ENCODE data around the gene STN1.

STN1 gene

DNA sequence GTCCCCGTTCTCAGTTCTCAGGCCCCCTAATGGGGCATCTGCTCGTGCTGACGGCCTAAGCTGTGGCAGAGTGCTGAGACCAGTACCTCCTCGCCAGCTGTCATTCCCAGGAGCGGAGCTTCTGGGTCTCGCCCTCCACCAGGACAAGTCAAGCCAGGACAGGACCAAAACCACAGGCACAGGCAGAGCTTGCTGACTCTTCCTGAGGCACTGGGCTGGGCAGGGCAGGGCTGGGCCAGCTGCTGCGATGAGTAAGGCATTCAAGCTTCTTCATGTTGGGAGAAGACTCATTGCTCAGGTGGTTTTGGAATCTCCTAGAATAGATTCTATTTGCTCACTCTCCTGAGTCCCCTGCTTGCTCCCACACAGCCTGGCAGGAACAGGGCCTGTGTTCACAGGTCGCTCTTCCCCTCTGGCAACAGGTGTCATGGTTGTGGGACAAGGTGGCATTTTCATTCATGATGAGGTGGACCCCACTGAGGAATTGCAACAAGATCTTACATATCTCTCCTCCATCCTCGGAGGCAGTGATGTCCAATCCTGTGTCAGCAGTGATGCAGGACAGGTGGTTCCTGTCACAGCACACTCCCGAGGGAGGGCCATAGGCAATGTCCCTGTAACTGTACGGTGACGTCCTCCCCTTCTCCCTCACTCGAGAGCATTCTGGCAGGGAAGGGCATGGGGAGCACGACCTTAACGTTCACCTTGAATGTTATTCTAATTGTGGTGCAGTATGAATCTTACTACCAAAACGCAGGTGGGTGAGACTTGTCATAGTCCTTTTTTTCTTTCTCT, 45.6 kb downstream of the STN1 start:
- in situ Hi-C loops (cut with HindIII; ENCODE audit: low sequenced_read_pairs) = no loop called here

DNA sequence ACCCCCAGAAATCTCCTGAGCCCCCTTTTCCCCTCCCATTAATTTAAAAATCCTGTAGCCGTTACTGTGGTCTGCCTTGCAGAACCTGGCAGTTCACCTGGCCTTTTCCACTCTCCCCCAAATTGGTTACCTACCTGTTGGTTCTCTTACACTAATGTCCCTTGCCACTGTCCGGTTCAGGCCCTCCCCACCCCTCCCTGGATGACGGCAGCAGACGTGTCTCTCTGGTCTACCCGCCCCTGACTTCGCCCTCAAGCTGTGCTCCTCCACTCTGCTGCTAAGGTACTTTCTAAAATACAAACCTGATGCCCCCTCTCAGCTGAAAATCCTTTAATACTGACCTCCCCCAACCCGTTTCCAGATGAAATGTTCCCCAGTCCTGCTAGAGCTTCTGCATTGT, 47.0 kb downstream of the STN1 start:
- in situ Hi-C loops (cut with HindIII; ENCODE audit: low sequenced_read_pairs) = no loop called here

DNA sequence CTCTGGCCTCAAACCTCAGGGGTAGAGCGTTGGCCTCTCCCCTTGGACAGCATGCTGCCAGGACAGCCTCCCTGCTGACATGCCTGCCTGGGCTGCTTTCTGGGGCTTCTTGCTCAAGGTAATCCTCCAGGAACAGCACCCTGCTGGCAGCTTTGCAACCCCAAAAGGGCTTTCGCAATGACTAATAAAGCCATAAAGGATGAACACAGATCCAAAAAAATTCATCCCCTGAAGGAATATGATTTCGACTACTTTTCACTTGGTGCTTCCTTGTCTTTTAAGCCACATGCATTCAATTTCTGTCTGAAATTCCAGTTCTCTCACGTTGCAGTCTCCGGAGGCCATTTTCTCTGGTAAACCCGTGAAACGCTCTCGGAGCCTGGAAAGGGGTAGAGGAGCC, 47.5 kb downstream of the STN1 start:
- in situ Hi-C loops (cut with HindIII; ENCODE audit: low sequenced_read_pairs) = no loop called here

DNA sequence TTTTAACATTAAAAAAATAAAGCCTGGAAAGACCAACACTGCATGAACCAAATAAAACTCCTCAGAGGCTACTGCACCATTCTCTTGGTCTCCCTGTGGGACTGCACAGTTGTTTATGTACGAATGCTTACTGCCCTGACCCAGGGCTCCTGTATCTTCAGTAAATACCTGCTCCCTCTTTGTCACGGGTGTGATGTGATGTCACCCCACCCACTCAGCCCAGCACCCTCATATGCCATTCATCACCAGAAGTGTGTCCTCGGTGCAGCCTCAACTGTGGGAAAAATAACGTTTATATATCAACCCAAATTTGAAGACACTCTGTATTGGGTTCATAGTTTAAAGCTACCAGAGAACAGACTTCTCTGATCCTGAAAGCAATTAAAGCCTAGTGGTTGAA, 48.6 kb downstream of the STN1 start:
- in situ Hi-C loops (cut with HindIII; ENCODE audit: low sequenced_read_pairs) = no loop called here

DNA sequence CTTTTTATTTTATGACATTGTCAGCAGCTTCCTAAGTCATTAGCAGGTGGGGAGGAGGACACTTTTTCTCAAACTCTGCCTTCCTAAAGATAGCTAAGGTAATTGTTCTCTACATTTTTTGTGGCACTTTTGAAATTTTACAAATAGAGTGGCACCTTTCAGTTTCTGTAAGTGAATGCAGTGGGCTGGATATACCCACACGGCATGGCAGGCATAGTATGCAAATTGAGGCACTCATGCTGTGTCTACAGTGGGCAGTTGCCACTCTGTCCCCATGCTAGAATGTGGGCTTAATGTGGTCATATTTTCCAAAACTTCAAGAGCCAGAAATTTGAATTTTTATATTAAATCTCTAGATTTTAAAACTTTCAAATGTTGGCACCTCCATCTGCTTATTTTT, 49.8 kb downstream of the STN1 start:
- in situ Hi-C loops (cut with HindIII; ENCODE audit: low sequenced_read_pairs) = no loop called here

DNA sequence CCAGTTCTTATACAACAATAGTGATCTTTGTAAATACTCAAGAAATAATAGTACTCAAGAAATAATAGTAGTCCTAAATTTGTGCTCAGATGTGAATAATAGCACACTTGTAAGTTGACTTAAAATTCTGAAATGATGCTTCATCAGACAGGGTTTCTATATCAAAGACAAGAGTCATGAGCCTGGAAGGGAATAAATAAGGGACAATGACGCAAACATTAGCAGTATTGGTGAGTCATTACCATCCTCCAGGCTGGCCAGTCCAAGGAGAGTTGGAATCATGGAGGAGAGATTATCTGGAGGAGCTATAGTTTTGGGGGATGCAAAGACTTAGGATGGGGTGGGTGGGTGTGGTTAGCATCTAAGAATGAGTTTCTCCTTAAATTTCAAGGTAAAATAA, 56.5 kb downstream of the STN1 start:
- in situ Hi-C loops (cut with HindIII; ENCODE audit: low sequenced_read_pairs) = no loop called here

DNA sequence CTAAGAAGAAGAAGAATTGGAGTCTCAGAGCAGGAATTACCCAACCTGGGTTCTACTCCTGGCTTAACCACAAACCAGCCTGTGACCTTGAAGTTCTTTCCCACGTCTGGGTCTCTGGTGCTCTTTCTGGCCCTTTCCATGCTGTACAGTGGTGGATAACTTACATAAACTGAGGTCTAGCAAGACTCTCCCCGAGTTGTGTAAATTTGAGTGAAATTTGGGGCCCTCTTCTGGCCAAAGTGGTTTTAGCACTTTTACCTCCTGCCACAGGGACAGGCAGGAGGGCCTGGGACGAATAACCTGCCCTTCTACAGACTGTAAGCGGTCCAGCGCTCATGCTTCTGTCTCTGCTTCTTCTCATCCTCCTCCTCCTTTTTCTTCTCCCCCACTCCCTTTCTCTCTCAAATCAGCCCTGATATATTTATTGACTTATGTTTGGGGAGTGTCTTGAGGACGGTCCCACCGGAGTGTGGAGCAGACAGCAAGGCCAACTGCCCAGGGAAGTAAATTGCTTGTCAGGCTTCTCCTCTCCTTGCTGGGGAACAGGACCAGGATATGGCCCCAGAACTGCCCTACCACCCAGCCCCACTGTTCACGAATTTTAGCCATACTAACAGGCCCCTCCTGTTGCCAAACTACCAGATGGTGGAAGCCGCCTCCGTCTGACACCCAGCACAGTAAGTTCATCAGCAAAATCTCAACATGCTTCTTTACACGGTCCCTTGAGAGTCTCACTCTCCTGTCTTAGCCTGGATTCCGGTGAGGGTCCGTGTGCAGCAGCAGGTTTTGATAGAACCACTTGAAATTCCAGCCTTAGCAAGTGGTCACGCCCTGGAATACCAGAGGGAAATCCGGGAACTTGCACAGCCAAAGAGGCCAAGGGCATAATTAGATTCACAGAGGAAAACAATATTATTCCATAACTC, 58.6 kb downstream of the STN1 start:
- in situ Hi-C loops (cut with HindIII; ENCODE audit: low sequenced_read_pairs) = loop anchor here (5.0 kb wide), 1 partner anchor 152 kb away; no protein-coding TSS in a partner anchor

DNA sequence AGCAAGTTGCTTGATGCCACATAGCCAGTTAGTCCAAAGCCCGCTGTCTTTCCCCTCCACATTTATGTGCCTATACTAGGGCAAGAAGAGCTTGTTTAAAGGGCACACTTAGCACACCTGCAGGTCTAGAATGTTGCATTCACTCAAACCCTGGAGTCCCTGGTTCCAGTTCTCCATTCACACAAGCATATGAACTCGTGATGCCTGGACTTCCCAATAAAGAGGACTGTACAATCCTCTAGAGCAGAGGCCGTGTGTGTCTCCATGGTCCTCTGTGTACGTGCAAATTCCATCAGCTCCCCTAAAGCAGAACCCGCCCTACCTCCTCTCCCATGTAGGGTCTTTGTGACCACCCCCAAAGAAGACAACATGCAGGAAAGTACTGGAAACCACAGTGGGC, 59.6 kb downstream of the STN1 start:
- in situ Hi-C loops (cut with HindIII; ENCODE audit: low sequenced_read_pairs) = loop anchor here (5.0 kb wide), 1 partner anchor 151 kb away; no protein-coding TSS in a partner anchor

DNA sequence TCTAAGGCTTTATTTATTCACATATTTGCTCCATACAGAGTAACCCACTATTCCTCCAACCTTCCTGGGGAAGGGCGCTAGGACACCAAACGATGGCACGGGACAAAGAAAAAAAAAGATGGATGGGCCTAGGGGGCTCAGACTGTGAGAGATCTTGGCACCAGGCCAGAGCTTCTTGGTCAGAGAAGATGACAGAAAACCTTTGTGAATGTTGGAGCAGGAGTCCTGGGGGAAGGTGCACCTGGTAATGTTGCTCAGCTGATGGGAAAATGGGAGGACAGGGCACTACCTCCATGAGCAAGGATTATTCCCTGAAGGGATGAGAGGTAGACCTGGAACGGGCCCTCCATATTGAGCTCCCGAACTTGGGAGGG, 61.2 kb downstream of the STN1 start:
- in situ Hi-C loops (cut with HindIII; ENCODE audit: low sequenced_read_pairs) = loop anchor here (5.0 kb wide), 1 partner anchor 149 kb away; no protein-coding TSS in a partner anchor

DNA sequence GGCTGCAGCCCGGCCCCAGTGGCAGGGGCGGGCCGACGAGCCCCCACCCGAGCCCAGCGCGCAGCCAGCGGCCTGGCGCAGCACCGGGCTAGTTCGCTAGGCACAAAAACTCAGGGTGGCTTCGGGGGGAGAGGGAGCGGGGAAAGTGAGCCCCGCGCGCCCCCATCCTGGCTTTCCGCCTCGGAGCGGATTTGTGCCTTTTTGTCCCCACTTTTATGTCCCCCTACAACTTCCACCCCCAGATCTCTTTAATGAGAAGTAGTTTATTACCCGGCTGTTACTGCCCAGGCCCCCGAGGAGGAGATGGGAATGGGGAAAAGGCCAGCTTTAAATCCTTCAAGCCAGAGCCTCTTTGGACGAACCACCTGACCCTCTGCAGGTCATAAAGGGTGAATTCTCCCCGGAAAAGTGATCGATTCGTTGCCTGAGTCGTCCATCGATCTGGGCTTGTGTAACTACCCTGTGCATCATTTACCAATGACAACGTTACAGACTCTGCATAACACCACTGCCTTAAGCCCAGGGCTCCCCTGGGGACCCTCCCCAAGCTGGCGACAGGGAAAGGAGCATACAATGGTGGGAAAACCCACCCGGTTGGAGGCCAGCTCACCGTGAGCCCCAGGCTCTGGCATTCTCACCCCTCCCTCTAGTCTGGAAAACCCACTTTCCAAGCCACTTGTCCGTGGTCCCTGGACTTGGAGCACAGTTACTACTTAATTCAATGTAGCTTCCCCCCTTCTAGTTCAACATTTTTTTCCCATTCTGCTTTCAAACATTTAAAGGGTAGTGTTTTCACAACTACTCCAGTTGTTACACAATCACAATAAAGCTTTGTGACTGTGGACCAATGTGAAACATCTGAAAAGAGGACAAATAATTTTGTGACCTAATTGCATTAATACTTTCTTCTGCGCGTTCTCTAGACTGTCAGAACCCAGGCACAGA, 61.9 kb downstream of the STN1 start:
- in situ Hi-C loops (cut with HindIII; ENCODE audit: low sequenced_read_pairs) = loop anchor here (5.0 kb wide), 1 partner anchor 149 kb away; no protein-coding TSS in a partner anchor

DNA sequence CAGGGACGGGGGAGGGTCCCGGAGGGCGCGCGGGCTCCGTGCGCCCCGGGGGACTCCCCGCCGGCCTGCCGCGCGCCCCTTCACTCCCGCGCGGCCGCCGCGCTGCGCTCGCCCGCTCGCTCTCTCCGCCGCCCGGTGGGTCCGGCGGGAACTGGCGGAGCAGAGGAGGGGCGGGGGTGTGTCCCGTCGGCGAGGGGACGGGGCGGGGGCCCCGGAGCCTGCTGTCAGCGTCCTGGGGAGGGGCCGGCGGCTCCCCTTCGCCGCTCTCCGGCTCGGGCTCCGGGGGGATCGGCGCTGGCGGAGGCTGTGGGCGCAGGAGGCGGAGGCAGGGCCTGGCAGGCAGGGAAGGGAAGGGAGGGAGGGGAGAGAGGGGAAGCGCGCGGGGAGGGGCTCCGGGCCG, 62.6 kb downstream of the STN1 start, which contains the start of gene SH3PXD2A:
SH3PXD2A (minus strand) TSS at position 153 of the 400 bp plus-strand sequence. CDS start 310 bp downstream, outside the sequence.
- in situ Hi-C loops (cut with HindIII; ENCODE audit: low sequenced_read_pairs) = loop anchor here (5.0 kb wide), 1 partner anchor 148 kb away; no protein-coding TSS in a partner anchor

DNA sequence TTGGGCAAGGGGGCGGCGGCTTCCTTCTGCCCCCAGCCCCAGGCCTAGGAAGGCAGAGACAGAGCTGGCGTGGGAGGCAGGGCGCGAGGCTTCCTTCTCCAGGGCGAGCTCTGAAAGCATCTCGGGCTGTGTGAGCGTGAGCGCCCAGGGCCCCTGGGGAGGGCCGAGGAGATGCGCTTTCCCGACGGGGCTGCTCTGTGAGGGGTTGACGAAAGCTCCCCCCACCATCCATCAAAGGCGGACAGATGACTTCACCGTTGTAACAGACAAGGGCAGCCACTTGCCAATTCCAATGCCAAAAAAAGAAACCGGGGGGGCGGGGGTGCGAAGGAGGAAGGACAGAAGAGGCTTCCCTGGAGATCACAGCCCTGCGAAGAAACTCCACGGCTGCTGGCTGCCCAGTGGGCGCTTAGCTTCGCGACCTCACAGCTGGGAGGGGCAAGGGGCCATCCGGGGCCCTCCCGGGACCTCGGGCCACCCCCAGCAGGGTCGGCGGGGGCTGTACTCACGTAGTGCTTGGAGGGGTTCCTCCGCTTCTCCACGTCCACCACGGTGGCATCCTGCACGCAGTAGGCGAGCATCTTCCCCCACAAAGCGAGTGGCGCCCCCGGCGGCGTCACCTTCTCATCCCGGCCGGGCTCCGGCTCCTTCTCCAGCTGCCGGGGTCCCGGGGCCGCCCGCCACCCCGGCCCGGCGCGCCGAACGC, 63.1 kb downstream of the STN1 start:
- in situ Hi-C loops (cut with HindIII; ENCODE audit: low sequenced_read_pairs) = loop anchor here (5.0 kb wide), 1 partner anchor 148 kb away; no protein-coding TSS in a partner anchor

DNA sequence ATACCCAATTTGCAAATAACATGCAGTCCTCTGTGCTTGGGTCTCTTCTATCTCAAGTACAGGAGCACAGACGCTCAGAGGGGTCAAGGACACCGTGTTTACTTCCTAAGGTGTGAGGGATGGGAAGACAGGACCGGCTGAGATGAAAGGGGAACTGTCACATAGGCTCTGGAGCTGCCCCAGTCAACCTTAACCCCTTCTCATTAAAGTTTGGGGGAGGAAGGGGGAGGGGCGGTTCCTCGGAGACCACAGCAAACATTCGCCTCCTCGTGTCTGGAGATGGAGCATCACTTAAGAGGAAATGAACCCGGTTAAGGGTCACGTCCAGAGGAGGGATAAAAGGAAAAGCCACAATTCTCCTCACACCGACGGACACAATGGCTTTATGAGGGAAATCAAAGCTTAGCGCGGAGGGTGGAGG, 63.7 kb downstream of the STN1 start:
- in situ Hi-C loops (cut with HindIII; ENCODE audit: low sequenced_read_pairs) = no loop called here

DNA sequence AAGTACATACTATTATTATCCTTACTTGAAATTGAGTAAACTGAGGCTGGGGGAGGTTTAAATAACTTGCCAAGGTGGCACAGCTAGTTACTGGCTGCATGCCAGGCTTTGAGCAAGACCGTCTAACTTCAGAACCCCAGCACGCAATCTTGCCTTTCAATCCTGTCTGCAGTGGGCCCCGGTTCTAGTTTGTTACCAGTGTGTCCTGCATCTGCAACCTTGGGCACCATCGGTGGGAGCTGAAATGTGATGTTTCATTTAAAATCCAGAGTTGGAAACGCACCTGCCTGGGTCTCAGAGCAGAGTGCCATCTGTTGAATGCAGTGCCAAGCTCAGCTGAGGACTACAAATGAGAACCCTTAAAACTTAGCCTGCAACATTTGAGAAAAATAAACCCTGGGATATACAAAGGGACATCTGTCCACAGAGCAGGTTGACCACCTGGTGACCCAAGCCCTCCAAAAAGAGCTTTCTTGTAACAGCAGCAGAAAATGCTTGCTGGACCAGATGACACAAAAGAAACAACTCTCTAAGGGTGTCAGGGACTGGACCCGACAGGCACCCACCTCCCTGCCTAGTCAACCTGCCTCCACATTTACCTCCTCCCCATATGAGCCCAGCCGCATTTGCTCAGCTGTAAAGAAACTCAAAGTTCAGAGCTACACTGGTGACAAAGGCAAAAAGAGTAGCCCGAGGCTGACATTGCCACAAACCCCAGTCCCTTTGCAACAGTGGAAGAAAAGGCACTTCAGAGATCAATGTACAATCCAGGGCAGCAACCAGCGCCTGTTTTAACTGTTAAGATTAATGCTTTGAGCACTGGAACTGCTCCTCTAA, 64.3 kb downstream of the STN1 start:
- in situ Hi-C loops (cut with HindIII; ENCODE audit: low sequenced_read_pairs) = no loop called here

DNA sequence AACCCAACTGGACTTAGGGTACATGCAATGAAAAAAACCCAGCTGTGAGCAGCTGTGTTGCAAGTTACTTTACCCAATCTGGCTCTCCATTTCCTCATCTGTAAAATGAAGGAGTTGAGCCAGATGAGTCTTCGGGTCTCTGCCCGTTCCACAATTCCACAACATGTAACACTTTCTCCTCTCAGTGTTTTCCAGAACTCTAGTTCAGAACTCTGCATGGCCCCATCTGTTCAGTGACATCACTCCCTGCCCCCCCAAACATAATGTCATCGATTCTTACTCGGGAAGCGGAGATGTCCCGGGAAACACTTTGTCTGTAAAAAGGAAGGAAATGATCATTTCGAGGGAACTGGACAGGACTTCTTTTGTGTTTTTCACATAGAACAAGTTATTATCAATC, 65.1 kb downstream of the STN1 start:
- in situ Hi-C loops (cut with HindIII; ENCODE audit: low sequenced_read_pairs) = no loop called here

DNA sequence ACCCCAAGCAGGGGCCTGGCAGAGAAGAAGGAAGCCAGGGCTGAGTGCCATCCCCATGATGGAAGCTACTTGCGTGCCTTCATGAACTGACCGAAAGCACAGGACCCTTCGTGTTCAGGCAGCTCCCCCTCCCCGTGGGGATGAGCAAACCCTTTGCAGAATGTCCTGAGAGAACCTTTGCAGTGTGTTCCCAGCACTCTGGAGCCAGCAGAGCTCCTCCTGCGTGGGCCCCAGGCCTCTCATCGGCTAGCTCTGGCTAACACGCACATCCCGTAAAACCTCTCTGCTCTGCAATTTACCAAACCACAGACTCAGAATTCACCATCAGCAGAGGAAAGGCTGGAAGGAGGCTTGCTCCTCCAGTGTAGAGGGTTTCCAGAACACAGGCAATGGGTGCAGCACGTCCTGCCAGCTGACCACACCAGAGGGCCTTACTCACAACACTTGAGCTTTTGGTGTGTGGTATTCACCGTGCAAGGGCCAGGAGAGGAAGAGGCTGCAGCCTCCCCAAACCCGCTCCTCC, 65.7 kb downstream of the STN1 start:
- in situ Hi-C loops (cut with HindIII; ENCODE audit: low sequenced_read_pairs) = no loop called here

DNA sequence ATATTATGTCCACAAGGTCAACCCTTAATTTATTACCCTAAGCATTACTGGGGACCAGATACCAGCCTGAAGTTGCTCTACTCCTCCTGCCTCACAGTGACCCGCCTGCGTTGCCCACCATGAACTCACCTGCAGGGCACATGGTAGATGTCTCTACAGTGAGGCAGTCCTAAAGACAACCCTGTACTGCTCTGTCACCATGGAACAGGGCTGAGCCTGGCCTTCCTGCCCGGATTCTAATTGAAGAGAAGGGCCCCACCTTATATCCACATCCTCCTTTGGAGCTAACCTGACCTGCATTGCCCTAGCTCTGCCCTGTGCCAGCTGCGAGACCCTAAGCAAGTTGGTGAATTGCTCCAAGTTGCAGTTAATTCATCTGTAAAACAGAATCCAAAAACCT, 66.7 kb downstream of the STN1 start:
- in situ Hi-C loops (cut with HindIII; ENCODE audit: low sequenced_read_pairs) = no loop called here

DNA sequence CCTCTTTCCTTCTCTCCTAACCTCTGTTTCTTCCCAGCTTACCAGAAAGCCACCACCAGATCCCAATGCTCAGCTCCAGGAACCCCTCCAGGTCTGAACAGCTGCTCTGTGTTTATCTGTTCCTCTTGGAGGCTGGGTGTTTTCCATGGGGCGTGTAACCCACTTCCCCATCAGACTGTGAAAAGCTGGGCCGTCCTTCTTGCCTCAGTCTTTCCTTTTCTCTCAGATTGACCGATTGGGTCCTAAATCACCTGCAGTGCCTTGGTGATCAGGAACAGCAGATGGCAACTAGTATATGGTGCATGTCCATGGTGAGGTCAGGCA, 67.5 kb downstream of the STN1 start:
- in situ Hi-C loops (cut with HindIII; ENCODE audit: low sequenced_read_pairs) = no loop called here

Measured in endothelial cell of hepatic sinusoid (primary cell).